Upper lobe of left lung (tissue), 6 donors: ENCODE measurements around the gene C11orf24. TPM values are rescaled to one million over a fixed set of nuclear protein-coding genes. Genes with fewer than 3 reads are reported as not detected.
A peak's percentile ranks its signal among the peaks of the same experiment; 100 is the strongest.
"Not testable (repeated sequence)": the region's sequence is repeated elsewhere in the genome, so short reads cannot be mapped to it uniquely, and the experiment has no call there.

ENCODE experiments used
- ATAC-seq, 2 donors: fragments of 200-7000 bp; cut with Tn5 transposase; one replicate each; pipeline ENCODE4 v1.9.1; 2022; ENCODE audit warnings: mild to moderate bottlenecking in 2 of 2, moderate library complexity in 2 of 2; ENCODE audit not compliant: low FRiP score in 2 of 2
- DNase-seq, 2 donors: peaks; one replicate each; pipeline ENCODE4 v3.0.0-alpha.2; 2019 to 2020
- H3K27ac ChIP-seq, 4 donors: fragments of 200-600 bp; sonication (generic); one replicate each; pipeline ENCODE4 v1.5.1; 2016 to 2019
- H3K27me3 ChIP-seq, 4 donors: fragments of 200-600 bp; sonication (generic); one replicate each; pipeline ENCODE4 v1.5.1; 2017 to 2019
- H3K36me3 ChIP-seq, 4 donors: fragments of 200-600 bp; sonication (generic); one replicate each; pipeline ENCODE4 v1.5.1; 2016 to 2019
- H3K4me1 ChIP-seq, 4 donors: fragments of 200-600 bp; sonication (generic); one replicate each; pipeline ENCODE4 v1.5.1; 2018 to 2019
- H3K4me3 ChIP-seq, 4 donors: fragments of 200-600 bp; sonication (generic); one replicate each; pipeline ENCODE4 v1.5.1; 2017 to 2019; ENCODE audit warnings: mild to moderate bottlenecking in 2 of 4, moderate library complexity in 1 of 4
- H3K9me3 ChIP-seq, 4 donors: fragments of 200-600 bp; sonication (generic); one replicate each; pipeline ENCODE4 v1.5.1; 2018 to 2019
- EP300 ChIP-seq, 4 donors: sonication (generic); formaldehyde crosslinking; IDR thresholded peaks; one replicate each; pipeline ENCODE4 v1.5.1; 2017; ENCODE audit warnings: antibody characterized with exemption in 4 of 4, control low read depth in 2 of 4
- POLR2A ChIP-seq, 4 donors: fragments of 450-650 bp; IDR thresholded peaks; one replicate each; pipeline ENCODE4 v1.5.1; 2016 to 2017; ENCODE audit warnings: antibody characterized with exemption in 4 of 4, mild to moderate bottlenecking in 2 of 4
- POLR2AphosphoS5 ChIP-seq, 2 donors: sonication (generic); formaldehyde crosslinking; IDR thresholded peaks; one replicate each; pipeline ENCODE4 v1.5.1; 2017; ENCODE audit warnings: antibody characterized with exemption in 2 of 2
- WGBS, 2 donors: methylation state at CpG; one replicate each; pipeline ENCODE4 v1.1.5; 2017 to 2018; 5-methylcytosine and 5-hydroxymethylcytosine counted together
- total RNA-seq, 6 donors: library from RNA; depleted of rRNA in 4 of 6; stranded (reverse); fragments of >200 nt in 4 of 6; gene quantifications; one replicate each; pipeline versions ENCODE4 v1.1.0 to v1.2.1, GENCODE V29; 2016 to 2021
- TF ChIP-seq, protein P1 (sequence below), 6 experiments: fragments of 450-650 bp in 4 of 6; fragments of 200-600 bp in 2 of 6; sonication (generic) in 2 of 6; IDR thresholded peaks; one replicate each; pipeline ENCODE4 v1.5.1; 2016 to 2019; ENCODE audit warnings: antibody characterized with exemption in 6 of 6
- donor health status: DM: no; HTN: no; CAD: no; lungs with moderate emphysema.
- donor health status: DM: no; HTN: yes; CAD: no; lungs with severe emphysema.

C11orf24 gene
- total RNA-seq, 6 donors from 2014 or later: 13.9 to 37.5 (median 24.0) TPM

GRCh38 chr11:68255526-68255925, 16.2 kb downstream of the C11orf24 start:
- no peak overlapping the region for H3K4me3 ChIP-seq
- no peak overlapping the region for H3K27ac ChIP-seq
- TF ChIP-seq POLR2AphosphoS5 (IDR thresholded peaks at IDR 0.05) (no peak), EP300 (IDR thresholded peaks at IDR 0.05) (no peak), POLR2A (IDR thresholded peaks at IDR 0.05) (no peak)
- TF ChIP-seq, protein P1, sequence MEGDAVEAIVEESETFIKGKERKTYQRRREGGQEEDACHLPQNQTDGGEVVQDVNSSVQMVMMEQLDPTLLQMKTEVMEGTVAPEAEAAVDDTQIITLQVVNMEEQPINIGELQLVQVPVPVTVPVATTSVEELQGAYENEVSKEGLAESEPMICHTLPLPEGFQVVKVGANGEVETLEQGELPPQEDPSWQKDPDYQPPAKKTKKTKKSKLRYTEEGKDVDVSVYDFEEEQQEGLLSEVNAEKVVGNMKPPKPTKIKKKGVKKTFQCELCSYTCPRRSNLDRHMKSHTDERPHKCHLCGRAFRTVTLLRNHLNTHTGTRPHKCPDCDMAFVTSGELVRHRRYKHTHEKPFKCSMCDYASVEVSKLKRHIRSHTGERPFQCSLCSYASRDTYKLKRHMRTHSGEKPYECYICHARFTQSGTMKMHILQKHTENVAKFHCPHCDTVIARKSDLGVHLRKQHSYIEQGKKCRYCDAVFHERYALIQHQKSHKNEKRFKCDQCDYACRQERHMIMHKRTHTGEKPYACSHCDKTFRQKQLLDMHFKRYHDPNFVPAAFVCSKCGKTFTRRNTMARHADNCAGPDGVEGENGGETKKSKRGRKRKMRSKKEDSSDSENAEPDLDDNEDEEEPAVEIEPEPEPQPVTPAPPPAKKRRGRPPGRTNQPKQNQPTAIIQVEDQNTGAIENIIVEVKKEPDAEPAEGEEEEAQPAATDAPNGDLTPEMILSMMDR (IDR thresholded peaks at IDR 0.05): no peak
- DNase-seq (no peak), ATAC-seq (no peak)
- H3K36me3 ChIP-seq: peaks cover 0 to 1% (median 0%) of the 10 kb centered on the region in 4 donors
- peaks cover 4 to 15% (median 9%) of the 10 kb centered on the region in 4 donors for H3K4me1 ChIP-seq
- no peaks in the 10 kb centered on the region for H3K27me3 ChIP-seq
- 70 to 82% methylated on average over 13 of the region's 13 CpGs for WGBS, 2 donors
- no peaks in the 10 kb centered on the region for H3K9me3 ChIP-seq

DNA sequence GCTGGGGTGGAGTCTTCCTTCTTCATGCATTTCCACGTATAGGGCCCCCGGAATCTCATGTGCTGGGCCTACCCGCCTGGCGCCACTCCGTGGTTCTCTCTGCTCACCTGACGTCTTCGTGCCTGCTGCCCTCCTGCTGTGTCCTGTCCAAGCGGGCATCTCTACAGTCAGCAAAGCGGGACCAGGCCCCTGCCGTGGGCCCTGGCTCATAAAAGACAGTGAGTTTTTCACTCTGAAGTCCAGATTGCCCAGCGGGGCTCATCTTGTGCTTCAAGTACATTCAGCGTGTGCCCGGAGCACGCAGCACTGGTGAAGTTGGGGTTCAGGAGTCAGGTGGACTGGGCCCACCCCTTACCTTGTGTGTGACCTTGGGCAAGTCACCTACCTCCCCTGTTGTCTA, 17.4 kb downstream of the C11orf24 start:
- H3K27me3 ChIP-seq: no peaks in the 10 kb centered on the region
- ATAC-seq (no peak), DNase-seq (no peak)
- H3K4me1 ChIP-seq: peaks cover 4 to 15% (median 9%) of the 10 kb centered on the region in 4 donors
- H3K27ac ChIP-seq: no peak overlapping the region
- no peaks in the 10 kb centered on the region for H3K9me3 ChIP-seq
- 95 to 97% methylated on average over 10 to 14 of the region's 14 CpGs for WGBS, 2 donors
- TF ChIP-seq POLR2AphosphoS5 (IDR thresholded peaks at IDR 0.05): no peak
- TF ChIP-seq, protein P1 (IDR thresholded peaks at IDR 0.05): no peak
- no peak for TF ChIP-seq EP300 (IDR thresholded peaks at IDR 0.05)
- no peak for TF ChIP-seq POLR2A (IDR thresholded peaks at IDR 0.05)
- no peaks in the 10 kb centered on the region for H3K36me3 ChIP-seq
- H3K4me3 ChIP-seq: no peak overlapping the region

DNA sequence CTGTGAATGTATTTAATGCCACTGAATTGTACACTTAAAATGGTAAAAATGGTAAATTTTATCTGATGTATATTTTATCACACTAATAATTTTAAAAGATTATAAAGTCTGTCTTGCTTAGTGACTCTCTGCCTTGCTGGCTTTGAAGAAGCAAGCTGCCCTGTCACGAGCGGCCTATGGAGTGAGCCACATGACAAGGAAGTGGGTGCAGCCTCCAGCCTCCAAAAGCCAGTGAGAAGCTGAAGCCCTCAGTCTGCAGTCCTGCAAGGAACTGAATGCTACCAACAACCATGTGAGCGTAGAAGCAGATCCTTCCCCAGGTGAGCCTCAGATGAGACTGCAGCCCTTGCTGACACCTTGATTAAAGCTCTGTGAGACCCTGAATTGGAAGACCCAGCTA, 20.0 kb downstream of the C11orf24 start:
- H3K27me3 ChIP-seq: no peaks in the 10 kb centered on the region
- no peaks in the 10 kb centered on the region for H3K36me3 ChIP-seq
- TF ChIP-seq POLR2AphosphoS5 (IDR thresholded peaks at IDR 0.05): no peak
- TF ChIP-seq, protein P1 (IDR thresholded peaks at IDR 0.05): no peak
- TF ChIP-seq EP300 (IDR thresholded peaks at IDR 0.05): no peak
- no peak for TF ChIP-seq POLR2A (IDR thresholded peaks at IDR 0.05)
- no peak overlapping the region for H3K27ac ChIP-seq
- WGBS, 2 donors: 63 to 86% methylated on average over 2 to 3 of the region's 3 CpGs
- H3K4me1 ChIP-seq: peaks cover 0 to 6% (median 0%) of the 10 kb centered on the region in 4 donors
- no peak overlapping the region for H3K4me3 ChIP-seq
- DNase-seq (no peak), ATAC-seq (peak in 1 of 2 donors; percentile 44)
- H3K9me3 ChIP-seq: no peaks in the 10 kb centered on the region

GRCh38 chr11:68244912-68245311, 26.9 kb downstream of the C11orf24 start:
- H3K9me3 ChIP-seq, ATAC-seq, H3K27ac ChIP-seq, H3K27me3 ChIP-seq, DNase-seq, H3K4me1 ChIP-seq, H3K36me3 ChIP-seq, H3K4me3 ChIP-seq: not testable (repeated sequence)
- WGBS, 2 donors: 90 to 94% methylated on average over 5 of the region's 5 CpGs

- WGBS, 2 donors: 100% methylated on average over 1 of the region's 1 CpG
- not testable (repeated sequence) for DNase-seq
These were observed 27.9 kb downstream of the C11orf24 start for GRCh38 chr11:68243847-68244246.

GRCh38 chr11:68242616-68243015, 29.2 kb downstream of the C11orf24 start:
- Histone ChIP-seq H3K36me3 (no peaks in the 10 kb centered on the region), H3K4me1 (no peaks in the 10 kb centered on the region), H3K9me3 (no peaks in the 10 kb centered on the region), H3K27me3 (no peaks in the 10 kb centered on the region), H3K27ac (no peak overlapping the region), H3K4me3 (no peak overlapping the region)
- no peak for DNase-seq
- ATAC-seq: no peak
- 87 to 95% methylated on average over 2 of the region's 2 CpGs for WGBS, 2 donors
- TF ChIP-seq EP300 (IDR thresholded peaks at IDR 0.05) (no peak), POLR2AphosphoS5 (IDR thresholded peaks at IDR 0.05) (no peak), POLR2A (IDR thresholded peaks at IDR 0.05) (no peak)
- TF ChIP-seq, protein P1 (IDR thresholded peaks at IDR 0.05): no peak

More at GRCh38 chr11:68243847-68244246, 27.9 kb downstream of the C11orf24 start:
- H3K4me1 ChIP-seq, H3K4me3 ChIP-seq, H3K9me3 ChIP-seq, H3K27me3 ChIP-seq, ATAC-seq, H3K27ac ChIP-seq, H3K36me3 ChIP-seq: not testable (repeated sequence)
